Stimulated activated CD4-positive, alpha-beta T cell treated with anti-CD3 and anti-CD28 coated beads, Interleukin-4, amount 100 ng/mL, for 48 hours (primary cell): ENCODE data around the gene CYP24A1.

ENCODE experiments used
- DNase-seq, 2 donors: peaks; one replicate each; pipeline ENCODE4 v3.0.0-alpha.2; 2020; ENCODE audit warnings: low read depth in 2 of 2

CYP24A1 gene

GRCh38 chr20:54113566-54113965 lies 60.2 kb downstream of the CYP24A1 start:
- DNase-seq = no peak

- no peak for DNase-seq
Observed at GRCh38 chr20:54112221-54112884, 61.4 kb downstream of the CYP24A1 start.

GRCh38 chr20:54111460-54111859 lies 62.3 kb downstream of the CYP24A1 start:
- DNase-seq = no peak

- no peak for DNase-seq
Observed at GRCh38 chr20:54110457-54110856, 63.3 kb downstream of the CYP24A1 start.

DNA sequence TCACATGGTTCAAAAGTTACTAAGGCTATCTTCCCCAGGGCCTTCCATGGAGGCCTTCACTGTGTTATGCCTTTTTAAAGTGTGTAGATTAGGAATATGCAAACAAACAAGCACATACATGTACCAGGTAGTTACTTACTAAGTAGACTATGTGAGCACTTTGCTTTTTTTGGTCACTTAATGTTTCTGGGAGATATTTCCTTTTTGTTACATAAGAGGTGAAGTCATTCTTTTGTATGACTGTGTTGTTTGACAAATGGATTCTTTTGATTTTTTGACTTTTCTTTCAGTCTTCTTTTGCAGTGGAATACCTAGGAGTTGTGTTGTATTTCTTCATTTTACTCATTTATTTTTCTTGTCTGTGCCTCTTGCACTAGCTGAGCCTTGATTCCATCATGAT lies 63.7 kb downstream of the CYP24A1 start:
- no peak for DNase-seq

- no peak for DNase-seq
Observed at GRCh38 chr20:54108817-54109216, 65.0 kb downstream of the CYP24A1 start.

- DNase-seq = no peak
Observed at GRCh38 chr20:54108326-54108642, 65.5 kb downstream of the CYP24A1 start.

GRCh38 chr20:54107600-54108325 lies 66.0 kb downstream of the CYP24A1 start:
- no peak for DNase-seq

DNA sequence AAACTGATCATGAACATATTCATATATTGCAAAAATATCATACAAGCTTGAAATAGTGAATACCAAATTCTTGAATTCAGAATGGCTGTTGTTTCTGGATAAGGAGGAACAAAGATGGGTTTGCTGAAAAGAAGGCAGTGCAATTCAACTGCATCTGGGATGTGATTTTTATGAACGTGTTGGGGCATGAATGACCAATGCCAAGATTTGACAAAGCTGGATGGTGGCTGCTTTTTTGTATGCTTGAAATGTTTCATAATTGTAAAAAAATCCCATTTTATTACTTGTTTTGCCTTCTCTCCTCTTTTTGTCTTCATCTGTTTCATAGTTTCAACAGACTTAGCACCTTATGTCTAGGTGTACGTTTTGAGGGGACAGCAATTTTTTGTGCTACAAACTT lies 66.6 kb downstream of the CYP24A1 start:
- DNase-seq = no peak

DNA sequence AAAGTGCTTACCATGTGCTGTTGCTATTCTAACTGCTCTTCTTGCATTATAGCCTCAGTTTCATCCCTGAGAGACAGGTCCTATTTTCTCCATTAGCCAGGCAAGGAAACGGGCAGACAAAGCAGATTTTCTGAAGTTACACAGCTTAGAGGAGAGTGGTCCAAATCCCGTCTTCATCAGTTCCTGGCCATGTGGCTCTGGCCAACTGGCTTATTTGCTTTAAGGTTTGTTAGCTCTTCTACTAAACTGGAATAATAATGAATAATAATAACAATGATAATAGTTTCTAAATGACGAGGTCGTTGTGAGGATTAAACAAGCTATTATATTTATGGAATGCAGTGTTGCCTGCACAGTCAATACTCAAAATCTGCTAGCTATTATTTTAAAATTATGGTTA lies 67.6 kb downstream of the CYP24A1 start:
- no peak for DNase-seq

- DNase-seq = no peak
Observed at GRCh38 chr20:54105653-54106052, 68.1 kb downstream of the CYP24A1 start.

DNA sequence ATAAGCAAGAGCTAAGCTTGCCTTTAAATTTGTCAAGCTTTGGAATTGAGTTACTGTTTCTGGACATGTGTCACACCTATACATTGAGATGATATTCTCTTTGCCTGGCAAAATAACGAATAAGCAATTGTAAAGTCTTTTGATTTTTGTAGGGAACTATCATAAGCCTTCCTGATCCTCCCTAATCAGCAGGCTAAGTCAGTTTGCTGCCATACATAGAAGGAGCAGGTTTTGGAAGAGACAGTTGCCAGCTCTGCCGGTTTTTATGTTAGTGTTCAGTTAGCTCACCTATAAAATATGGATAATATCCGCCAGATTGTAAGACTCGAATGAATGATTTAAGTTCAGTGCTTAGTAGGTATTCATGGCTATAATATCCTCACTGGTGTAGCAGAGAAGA lies 69.0 kb downstream of the CYP24A1 start:
- DNase-seq = no peak

DNA sequence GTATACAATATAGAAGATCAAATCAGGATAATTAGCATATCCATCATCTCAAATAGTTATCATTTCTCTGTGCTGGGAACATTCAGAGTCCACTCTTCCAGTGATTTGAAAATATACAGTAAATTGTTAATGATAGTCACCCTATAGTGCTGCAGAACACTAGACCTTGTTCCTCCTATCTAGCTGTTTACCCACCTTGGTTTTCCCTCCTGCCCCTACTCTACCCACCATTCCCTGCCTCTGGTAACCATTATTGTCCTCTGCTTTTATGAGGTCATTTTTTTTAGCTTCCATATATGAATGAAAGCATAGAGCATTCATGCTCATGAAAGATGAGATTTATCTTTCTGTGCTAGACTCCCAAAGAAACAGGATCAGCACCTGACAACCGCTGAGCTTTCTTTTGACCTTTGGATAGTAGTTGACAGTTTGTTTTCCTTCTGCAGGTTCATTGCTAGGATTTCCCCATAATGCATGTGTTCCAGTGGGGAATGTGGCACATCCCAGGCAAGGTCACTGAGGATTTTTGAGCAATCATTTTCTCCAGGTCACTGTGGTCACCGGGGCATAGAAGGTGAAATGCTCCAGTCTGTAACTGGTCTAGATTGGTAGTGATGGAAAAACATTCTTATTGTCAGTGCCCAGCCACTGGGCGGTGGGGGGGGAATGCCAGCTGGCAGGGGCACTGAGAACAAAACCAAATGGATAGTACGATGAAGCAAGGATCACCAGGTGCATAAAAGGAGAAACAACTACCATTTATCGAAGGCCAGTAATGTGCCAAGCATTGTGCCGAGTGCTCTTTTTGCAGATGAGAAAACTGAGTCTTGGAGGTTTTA lies 69.8 kb downstream of the CYP24A1 start:
- no peak for DNase-seq
